Ecto neural progenitor cell (in vitro differentiated cells): ENCODE data around the gene SEC24C.
A peak's percentile ranks its signal among the peaks of the same experiment; 100 is the strongest.
"Not testable (repeated sequence)": the region's sequence is repeated elsewhere in the genome, so short reads cannot be mapped to it uniquely, and the experiment has no call there.

Experiments
- DNase-seq: peaks from one replicate; pipeline ENCODE4 v3.0.0-alpha.2; 2018; ENCODE audit warnings: low spot score

SEC24C gene

GRCh38 chr10:73772281-73773151 lies 28.3 kb downstream of the SEC24C start:
- peak; percentile 89 for DNase-seq

- DNase-seq, result no peak
Observed at GRCh38 chr10:73773152-73773879, 29.1 kb downstream of the SEC24C start.

GRCh38 chr10:73774637-73775036 lies 30.5 kb downstream of the SEC24C start:
- no peak for DNase-seq

- no peak for DNase-seq
Observed at GRCh38 chr10:73779018-73779417, 34.8 kb downstream of the SEC24C start.

- no peak for DNase-seq
Observed at GRCh38 chr10:73779539-73780197, 35.5 kb downstream of the SEC24C start.

- no peak for DNase-seq
Observed at GRCh38 chr10:73780301-73780700, 36.1 kb downstream of the SEC24C start.

- DNase-seq, result no peak
Observed at GRCh38 chr10:73780966-73781365, 36.8 kb downstream of the SEC24C start.

- no peak for DNase-seq
Observed at GRCh38 chr10:73781548-73781878, 37.3 kb downstream of the SEC24C start.

- peak; percentile 97 for DNase-seq
Observed at GRCh38 chr10:73781879-73782748, 37.9 kb downstream of the SEC24C start, which contains the start of gene CHCHD1. Gene CHCHD1 (plus strand): TSS chr10:73782048. CDS start chr10:73782076, 28 bp downstream.

- no peak for DNase-seq
Observed at GRCh38 chr10:73782749-73783085, 38.5 kb downstream of the SEC24C start.

GRCh38 chr10:73785211-73785720 lies 41.1 kb downstream of the SEC24C start, which contains the start of gene ZSWIM8:
Gene ZSWIM8 (plus strand): TSS chr10:73785606. CDS start chr10:73785879, 273 bp downstream.
- DNase-seq, result peak; percentile 86

GRCh38 chr10:73785721-73786511 lies 41.7 kb downstream of the SEC24C start:
- peak; percentile 65 for DNase-seq

- no peak for DNase-seq
Observed at GRCh38 chr10:73786512-73786885, 42.3 kb downstream of the SEC24C start.

GRCh38 chr10:73787031-73787800 lies 43.0 kb downstream of the SEC24C start:
- DNase-seq, result not testable (repeated sequence)

GRCh38 chr10:73788864-73789658 lies 44.9 kb downstream of the SEC24C start:
- DNase-seq, result no peak

- DNase-seq, result no peak
Observed at GRCh38 chr10:73789659-73790055, 45.5 kb downstream of the SEC24C start.

GRCh38 chr10:73790886-73791625 lies 46.9 kb downstream of the SEC24C start:
- no peak for DNase-seq

GRCh38 chr10:73791871-73792400 lies 47.8 kb downstream of the SEC24C start:
- no peak for DNase-seq
